HG03521 (cell line): ENCODE results near the gene QKI.
"Not testable (repeated sequence)": the region's sequence is repeated elsewhere in the genome, so short reads cannot be mapped to it uniquely, and the experiment has no call there.

ENCODE experiments used
- ATAC-seq: cut with Tn5 transposase; IDR thresholded peaks from one replicate; pipeline ENCODE4 v1.9.1; 2021; ENCODE audit warnings: mild to moderate bottlenecking, moderate library complexity; ENCODE audit not compliant: unreplicated experiment

QKI gene

DNA sequence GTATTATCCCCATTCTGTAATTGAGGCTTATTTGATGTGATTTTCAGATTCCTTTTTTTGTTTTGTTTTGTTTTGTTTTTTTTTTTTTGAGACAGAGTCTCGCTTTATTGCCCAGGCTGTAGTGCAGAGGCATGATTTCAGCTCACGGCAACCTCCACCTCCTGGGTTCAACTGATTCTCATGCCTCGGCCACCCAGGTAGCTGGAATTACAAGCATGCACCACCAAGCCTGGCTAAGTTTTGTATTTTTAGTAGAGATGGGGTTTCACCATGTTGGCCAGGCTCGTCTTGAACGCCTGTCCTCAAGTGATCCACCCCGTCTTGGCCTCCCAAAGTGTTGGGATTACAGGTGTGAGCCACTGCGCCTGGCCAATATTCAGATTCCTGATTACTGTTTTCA is 62.4 kb downstream of the QKI start:
- not testable (repeated sequence) for ATAC-seq

DNA sequence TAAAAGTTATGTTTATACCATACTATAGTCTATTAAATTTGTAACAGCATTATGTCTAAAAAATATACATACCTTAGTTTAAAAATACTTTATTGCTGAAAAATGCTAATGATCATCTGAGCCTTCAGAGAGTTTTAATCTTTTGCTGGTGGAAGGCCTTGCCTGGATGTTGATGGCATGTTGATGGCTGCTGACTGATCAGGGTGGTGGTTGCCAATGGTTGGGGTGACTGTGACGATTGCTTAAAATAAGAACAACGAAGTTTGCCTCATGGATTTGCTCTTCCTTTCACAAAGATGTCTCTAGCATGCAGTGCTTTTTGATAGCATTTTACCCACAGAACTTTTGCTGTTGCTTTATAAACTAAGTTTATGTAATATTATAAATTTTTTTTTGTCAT is 68.6 kb downstream of the QKI start:
- no peak for ATAC-seq

DNA sequence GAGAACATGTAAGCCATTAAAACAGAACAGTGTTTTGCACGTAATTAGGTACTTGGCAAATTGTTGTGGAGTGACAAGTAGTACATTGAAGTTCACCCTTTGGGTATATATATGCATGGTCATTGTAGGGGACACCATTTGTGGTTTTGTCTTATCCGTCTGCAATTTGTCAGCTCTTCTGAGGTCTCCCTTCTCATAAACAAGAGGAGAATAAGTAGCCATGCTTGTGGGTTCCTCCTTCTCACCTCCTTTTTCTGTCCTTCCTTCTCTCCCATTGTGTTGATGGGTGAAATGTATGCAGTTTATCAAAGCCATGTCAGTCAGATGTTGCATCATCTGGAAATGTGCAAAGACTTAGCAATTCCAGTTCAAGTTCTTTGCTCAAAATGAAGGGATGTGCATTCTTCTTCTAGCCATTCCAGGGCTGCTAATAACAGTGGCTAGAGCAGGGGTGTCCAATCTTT is 70.9 kb downstream of the QKI start:
- no peak for ATAC-seq

DNA sequence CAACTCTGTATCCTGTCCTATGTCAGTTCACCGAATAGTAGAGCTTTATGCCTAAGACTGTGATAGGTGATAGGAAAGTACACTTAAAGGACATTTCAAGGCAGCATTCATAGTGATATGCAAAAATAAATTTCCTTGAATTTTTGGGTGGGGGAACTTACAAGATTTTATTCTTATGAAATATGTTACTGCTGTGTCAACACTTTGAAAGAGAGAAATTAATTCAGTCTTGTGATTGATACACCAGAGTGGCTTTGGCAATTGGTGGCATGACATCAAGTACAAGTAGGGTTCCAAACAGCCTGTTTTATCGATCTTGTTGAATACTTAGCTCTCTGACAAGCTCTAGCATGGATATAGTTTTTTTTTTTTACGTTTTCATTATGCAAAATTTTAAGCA is 72.3 kb downstream of the QKI start:
- no peak for ATAC-seq

DNA sequence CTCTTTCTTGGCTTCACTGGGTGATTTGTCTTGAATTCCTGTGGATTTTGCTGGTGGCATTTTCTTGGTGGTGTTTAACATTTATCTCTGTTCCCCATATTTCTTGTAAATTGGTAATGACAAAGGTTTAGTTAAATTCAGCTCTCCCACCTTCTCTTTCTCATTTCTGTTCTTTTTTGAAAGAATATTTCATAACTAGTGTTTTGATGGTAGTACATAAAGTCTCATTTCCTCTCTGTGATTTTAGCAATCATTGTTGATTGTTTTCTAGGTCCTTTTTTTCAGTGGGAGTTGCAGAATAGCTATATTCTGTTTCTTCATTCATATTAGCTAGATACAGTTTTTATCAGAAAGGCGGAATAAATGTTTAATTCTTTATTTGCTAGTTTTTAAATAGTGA is 73.1 kb downstream of the QKI start:
- no peak for ATAC-seq

DNA sequence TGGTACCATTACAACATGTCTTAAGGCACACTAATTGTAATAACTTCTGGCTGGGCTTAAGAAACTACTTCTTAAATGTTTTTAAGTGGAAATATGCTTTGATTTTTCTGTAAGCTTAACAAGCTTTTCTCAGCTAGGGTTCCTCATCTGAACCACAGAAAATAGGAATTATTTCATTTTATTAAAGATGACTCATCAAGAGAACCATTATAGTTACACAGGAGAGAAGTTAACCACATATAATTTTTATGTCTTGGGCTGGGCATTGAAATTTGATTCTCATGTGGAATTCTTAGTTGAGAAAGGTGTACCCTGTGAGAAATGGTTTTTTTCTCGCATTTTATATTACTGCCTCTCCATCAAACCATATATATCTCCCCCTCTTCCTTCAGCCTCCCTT is 75.1 kb downstream of the QKI start:
- ATAC-seq = no peak

DNA sequence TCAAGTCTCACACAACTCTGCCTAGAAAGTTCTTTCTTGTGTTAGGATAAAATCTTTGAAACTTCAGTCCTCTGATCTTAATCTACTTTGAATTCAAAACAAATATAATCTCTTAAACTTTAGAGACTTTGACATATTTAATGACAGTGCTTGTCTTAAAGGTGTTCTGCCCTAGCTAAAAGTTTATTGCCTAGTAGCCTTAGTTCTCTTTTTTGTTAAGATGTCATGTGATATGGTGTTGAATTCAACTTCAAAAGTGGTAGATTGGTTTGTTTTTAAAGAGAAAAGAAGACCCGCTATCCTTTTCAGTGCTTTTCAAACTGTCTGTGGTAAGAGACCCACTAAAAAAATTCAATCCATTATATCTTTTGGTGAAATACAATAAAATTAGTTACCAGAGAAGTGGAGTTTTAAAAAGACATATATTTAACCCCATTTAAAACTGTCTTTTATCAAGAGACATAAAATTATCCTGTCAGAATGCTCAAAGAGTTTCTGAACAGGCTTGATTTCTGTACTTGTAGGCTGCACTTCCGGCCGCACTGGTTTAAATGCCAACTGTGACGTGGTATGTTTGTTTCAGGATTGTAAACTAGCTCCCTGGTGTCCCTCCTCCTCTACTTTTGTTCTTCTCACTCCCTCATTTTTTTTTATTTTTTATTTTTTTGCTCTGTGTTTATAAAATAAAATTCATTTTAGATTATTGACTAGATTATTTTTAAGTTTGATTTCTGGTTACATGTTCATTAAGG is 76.5 kb downstream of the QKI start:
- ATAC-seq = no peak

DNA sequence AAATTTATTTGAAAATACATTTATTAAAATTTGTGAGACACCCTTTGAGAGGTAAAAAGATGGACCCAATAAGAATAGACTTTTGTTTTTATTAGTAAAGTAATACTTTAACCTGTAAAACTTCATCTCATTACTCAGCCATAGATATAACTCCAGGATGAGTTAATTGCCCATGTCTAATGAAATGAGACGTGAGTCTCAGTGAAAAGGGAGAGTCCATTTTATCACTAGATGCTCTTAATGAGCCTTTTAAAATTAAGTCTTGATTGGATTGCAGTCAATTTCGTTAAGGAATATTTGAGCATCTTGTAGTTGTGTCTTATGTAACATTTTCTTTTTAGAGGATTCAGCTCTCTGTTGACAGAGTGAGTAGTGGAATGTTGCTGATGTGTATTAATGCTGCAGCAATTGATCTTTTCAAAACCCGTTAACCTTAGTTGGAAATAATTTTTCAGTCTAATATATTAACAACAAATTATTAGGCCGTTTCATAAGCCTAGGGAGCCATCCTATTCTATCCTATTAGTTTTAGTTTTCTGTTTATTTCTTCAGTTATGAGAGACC is 77.3 kb downstream of the QKI start:
- no peak for ATAC-seq

DNA sequence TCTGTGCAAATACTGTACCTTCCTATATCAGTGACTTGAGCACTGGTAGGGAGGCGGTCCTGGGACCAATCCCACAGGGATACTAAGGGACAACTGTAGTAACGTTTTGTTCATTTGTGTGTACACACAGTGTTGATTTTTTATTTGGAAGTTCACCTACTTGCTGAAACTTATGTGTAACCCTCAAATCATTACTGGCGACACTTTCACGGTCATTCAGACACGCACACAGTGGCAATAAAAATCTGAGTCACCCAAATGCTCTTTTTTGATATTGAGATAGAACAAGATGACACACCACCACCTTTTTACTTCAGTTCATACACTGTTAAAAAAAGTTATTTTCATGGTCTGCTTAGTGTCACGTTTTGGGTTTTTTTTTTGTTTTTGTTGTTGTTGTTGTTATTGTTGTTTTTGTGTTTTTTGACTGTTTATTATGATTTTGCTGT is 79.8 kb downstream of the QKI start:
- ATAC-seq = no peak

DNA sequence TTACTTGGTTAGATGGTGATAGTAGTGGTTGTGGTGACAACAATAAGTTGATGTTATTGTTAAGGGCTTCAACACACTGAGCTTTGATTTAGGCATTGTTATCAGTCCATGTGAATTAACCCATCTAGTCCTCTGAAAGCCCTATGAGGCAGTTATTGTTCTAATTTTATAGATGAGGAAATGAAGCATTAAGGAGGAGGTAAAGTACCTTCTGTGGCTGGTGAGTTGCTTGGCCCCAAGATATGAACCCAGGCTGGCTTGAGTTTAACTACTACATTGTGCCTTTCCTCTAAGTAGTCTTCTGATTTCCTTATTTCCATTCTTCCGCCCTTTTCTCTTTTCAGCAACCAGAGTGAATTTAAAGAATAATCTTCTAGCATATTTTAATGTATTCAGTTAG is 81.7 kb downstream of the QKI start:
- ATAC-seq = no peak

DNA sequence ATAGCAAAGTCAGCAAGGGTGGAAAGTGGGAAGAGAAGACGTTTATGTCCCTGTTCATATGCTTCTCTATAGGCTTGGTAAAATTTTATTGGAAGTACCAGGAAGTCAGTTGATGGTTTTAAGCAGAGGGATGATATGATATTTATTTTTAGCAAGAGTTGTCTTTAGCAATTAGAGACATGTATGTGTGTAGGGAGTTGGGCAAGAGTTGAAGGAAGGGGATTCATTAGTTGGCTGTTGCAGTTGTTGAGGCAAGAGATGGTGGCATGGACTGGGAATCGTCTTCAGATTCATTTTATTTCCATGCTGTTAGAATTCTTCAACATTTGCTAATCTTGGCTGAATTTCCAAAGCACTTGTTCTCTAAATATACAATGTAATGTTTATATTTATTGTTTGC is 85.6 kb downstream of the QKI start:
- ATAC-seq = no peak

DNA sequence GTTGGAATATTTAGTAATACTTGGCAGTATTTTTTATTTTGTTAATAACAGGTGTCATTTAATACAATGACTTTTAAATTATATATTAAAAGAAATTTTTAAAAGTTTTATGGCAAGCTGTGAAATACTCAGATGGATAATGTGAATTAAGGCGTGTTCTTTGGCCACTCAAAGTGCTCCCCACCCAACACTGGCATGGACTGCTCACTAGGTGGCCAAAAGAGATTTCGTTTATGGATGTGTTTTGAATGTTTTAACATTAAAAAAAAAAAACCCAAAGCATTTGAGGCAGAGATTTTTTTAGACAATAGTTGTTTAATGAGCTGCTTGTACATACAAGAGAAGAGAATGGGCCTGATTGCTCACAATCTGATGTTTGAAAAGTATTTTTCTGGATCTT is 86.5 kb downstream of the QKI start:
- ATAC-seq = no peak

DNA sequence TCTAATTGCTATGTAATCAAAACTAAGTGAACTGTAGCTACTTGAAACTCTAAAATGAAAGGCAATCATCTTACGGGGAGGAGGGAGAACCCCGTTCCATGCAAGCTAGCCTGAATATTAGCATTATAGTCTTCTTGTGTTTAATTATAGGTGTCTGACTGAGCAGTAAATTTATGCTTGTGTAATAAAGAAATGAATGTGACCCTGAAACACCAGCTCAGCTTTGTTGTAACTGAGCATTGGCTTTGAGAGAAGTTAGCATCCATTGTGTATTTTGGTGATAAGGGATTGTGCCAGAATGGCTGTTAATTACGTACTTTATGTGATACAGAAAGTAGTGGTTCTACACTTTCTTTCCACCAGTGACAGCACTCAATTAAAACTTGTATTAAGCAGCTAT is 86.9 kb downstream of the QKI start:
- ATAC-seq = no peak

DNA sequence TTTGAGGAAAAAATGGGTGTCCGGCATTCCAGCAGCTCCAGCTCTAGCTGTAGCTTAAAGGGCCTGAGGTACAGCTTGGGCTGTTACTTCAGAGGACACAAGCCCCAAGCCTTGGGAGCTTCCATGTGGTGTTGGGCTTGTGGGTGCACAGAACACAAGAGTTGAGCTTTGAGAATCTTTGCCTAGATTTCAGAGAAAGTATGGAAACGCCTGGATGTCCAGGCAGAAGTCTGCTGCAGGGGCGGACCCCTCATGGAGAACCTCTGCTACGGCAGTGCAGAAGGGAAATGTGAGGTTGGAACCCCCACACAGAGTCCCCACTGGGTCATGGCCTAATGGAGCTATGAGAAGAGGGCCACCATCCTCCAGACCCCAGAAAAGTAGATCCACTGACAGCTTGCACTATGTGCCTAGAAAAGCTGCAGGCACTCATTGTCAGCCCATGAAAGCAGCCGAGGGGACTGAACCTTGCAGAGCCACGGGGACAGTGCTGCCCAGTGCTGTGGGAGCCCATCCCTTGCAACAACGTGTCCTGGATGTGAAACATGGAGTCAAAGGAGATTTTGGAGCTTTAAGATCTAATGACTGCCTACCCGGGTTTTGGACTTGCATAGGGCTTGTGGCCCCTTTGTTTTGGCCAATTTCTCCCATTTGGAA is 90.6 kb downstream of the QKI start:
- no peak for ATAC-seq

DNA sequence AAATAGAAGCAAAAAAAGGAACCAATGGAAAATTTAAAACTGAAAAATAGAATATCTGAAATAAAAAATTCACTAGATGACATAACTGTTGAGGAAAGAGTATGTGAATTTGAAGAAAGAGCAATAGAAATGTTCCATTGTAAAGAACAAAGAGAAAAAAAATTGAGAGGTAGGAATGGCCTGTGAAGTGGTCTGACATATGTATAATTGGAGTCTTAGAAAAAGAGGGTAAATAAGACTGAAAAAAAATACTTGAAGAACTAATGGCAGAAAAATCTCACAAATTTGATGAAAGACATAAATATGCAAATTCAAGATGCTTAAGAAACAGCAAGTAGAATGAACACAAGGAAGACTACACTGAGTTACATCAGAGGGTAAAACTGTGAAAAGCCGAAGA is 93.4 kb downstream of the QKI start:
- no peak for ATAC-seq

DNA sequence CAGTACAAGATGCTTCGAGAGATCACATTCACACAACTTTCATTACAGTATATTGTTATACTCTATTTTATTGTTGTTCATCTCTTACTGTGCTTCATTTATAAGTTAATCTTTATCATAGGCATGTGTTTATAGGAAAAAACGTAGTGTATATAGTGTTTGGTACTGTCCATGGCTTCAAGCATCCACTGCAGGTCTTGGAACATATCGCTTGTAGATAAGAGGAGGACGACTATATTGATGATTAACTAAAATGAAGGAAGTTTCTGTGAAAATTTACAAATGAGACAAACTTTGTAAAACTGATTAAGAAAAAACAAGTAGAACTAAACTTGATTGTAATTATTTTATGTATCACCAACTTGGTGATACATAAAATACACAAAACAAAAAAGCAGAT is 98.5 kb downstream of the QKI start:
- no peak for ATAC-seq

DNA sequence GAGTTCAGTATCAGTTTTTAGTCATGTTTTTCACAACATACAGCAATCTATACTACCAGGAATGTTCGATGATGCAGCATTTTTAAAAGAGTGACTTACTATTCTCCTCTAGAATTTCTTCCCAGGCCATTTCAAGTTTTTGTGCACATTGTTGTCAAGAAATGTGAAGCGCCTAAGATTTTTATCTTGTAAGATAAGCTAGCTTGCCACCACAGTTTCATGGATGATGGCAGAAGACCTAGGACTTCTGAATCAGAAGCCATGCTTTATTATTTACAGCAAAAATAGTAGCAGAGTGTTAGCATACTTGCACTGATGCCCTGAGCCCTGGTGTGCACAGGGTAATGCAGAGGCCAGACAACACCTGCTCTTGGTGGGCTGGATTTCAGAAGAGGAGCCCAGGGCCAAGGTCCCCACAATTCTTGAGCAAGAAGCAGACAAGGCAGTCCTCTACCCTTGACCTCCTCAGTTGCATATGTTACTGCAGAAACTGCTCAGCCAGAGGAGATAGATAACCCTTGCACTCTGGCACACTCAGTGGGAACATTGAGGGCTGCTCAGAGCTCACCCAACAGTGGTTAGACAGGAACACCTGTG is 99.2 kb downstream of the QKI start:
- ATAC-seq = no peak

DNA sequence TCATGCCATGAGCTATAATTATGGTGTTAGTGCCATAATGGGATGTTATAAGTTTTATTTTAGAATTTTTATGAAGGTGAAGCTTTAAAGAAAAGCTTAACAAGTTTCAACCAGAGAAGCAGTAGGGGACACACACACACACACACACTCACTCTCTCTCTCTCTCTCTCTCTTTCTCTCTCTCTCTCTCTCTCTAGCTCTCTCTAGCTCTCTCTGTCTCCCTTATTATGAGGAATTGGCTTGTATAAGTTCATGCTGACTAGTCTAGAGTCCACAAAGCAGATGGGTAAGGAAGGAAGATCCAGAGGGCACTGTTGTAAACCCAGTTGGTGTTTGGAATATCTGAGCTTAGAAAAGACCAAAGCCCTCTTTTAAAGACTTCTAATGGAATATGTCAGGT is 102.4 kb downstream of the QKI start:
- no peak for ATAC-seq

DNA sequence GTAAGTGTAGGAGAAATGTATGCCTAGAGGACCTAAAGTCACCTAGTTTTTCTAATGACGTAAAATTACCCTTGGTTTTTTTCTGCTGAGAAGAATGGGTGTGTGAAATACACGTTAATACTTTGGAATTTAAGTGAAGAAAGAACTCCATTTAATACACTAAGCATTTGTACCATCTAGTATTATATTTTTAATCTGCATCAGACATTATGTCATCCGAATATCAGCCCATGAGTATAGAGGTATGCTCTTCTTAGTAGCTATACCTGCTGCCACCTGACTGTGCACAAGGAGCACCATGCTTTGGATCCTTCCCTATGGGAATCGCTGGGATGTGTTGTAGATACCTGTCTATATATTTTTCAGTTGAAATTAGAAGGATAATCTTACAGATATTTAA is 106.4 kb downstream of the QKI start:
- no peak for ATAC-seq

DNA sequence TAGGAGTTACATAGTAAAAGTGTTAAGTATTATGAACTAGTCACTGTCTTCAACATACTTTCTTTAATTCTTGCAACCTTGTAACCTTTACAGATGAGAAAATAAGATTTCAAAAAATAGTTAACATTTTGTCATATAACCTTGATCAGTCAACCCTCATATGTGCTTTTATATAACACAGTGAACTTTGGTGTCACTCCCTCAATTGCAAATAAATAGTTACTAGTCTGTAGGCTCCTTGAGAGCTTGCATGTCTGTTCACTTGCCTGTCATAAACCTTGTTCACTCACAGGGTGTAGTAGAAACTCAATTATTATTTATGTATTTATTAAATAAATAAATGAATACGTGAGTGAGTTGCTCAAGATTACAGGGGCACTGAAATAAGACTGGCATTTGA is 107.5 kb downstream of the QKI start:
- no peak for ATAC-seq

DNA sequence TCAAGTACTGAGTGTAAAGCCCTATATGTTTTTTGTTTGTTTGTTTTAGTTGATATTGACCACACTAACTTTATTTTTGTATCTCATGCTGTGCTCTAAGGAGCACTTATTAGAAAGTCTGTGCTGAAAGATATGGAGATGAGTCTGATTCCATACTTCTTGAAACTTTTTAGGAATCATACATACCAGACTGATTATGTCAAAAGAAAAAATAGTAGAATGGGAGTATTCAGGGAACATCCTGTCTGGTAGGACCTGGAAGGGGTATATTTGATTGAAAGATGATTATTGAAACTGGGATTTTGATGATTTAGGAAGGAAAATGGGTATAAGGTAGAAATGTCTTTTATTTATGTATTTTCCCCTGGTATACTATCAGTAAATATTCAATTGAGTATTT is 111.4 kb downstream of the QKI start:
- ATAC-seq = no peak

DNA sequence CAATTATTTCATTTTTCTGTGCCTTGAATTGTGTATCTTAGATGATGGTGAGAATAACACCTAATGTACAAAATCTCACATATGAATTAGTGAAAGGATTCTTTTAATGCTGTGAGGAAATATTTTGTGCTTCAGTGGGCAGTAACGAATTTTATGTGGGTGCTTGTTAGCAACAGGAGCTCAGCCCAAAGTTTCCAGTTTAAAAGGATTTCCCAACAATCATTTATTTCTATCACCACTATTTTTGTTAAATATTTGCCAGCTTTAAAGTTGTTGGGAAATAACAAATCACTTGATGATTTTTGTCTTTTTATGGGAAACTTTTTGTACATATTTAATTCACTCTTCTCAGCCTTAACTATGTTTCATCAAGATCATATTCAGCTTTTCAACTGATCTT is 111.8 kb downstream of the QKI start:
- no peak for ATAC-seq
